Activated CD8-positive, alpha-beta memory T cell treated with anti-CD3 and anti-CD28 coated beads, Interleukin-2, amount 50 U/mL, for 4 hours (primary cell): ENCODE measurements around the gene GLTP.

Source experiments
- DNase-seq: peaks from one replicate; pipeline ENCODE4 v3.0.0-alpha.2; 2020

GLTP gene

GRCh38 chr12:109817627-109818231 lies 62.6 kb downstream of the GLTP start:
- no peak for DNase-seq

DNA sequence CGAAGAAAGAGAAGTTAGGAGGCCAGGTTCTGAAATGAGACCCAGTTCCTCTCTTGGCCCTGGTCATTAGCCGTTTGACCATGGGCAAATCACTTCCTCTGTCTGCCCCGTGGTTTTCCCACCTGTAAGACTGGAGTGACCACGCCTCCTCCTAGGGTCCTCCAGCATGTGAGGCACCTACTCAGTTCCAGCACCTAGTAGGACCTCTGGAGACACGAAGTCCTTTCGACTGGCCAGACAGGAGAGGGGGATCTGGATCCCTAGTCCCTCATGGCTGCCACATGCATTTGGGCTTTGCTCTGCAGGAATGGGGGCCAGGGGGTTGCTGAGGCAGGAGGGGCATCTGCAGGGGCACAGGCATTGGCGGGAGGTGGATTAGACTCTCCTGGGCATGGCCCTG lies 63.5 kb downstream of the GLTP start:
- no peak for DNase-seq

DNA sequence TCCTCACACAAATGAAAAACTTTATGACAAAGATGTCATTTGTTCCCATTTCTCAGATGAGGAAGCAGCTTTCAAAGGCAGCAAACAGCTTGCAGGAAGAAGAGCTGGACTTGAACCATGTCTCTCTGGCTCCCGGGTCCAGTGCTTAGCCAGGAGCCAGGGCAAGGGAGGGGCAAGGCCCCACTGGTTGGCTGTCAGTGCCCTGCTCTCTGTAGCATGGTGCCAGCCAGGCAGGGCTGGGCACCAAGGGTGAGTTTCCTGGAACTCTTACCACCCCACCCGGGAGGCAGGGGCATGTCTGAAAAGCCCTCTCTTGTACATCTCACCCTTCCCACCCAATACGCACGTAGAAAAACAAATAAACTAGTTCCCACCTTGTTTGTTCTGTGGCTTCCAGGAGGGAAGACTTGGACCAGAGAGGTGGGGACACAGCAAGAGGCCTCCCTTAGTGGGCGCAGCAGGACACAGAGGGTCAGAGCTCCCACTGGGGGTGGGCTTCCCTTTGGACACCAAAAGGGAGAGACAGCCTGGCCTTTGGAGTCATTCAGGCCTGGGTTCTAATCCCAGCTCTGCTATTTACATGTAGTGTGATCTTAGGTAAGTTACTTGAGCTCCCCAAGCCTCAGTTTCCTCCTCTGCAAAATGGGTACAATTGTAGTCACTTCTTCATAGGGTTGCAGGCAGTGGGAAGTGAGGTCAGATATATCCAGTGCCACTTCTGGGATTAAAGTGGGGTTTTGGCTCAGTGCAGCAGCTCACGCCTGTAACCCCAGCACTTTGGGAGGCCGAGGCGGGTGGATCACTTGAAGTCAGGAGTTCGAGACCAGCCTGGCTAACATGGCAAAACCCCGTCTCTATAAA lies 64.4 kb downstream of the GLTP start:
- no peak for DNase-seq

GRCh38 chr12:109815225-109815624 lies 65.1 kb downstream of the GLTP start:
- no peak for DNase-seq

GRCh38 chr12:109814600-109815150 lies 65.7 kb downstream of the GLTP start:
- no peak for DNase-seq

- DNase-seq: no peak
Measured at GRCh38 chr12:109813810-109814416, 66.4 kb downstream of the GLTP start.

GRCh38 chr12:109811624-109811995 lies 68.7 kb downstream of the GLTP start:
- DNase-seq: no peak

DNA sequence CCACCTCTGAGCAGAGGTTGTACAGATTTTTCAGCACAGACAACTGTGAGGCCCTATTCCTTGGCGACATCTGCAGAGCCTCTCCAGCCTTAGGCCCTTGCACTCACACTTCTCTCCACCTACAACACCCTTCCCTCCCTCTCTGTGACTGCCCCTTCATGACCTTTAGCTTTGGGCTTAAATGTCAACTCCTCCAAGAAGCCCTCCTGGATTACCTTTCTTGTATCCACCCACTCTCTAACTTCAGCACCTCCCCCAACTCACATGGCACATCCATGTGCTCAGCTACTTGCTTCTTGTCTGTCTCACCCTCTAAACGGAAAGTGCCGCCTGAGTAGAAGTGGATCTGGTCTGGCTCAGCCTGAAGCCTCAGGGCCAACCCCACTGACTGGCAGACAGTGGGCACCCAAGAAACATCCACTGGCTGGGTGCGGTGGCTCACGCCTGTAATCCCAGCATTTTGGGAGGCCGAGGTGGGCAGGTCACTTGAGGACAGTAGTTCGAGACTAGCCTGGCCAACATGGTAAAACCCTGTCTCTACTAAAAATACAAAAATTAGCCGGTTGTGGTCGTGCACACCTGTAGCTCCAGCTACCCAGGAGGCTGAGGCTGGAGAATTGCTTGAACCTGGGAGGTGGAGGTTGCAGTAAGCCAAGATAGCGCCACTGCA lies 69.3 kb downstream of the GLTP start:
- no peak for DNase-seq

DNA sequence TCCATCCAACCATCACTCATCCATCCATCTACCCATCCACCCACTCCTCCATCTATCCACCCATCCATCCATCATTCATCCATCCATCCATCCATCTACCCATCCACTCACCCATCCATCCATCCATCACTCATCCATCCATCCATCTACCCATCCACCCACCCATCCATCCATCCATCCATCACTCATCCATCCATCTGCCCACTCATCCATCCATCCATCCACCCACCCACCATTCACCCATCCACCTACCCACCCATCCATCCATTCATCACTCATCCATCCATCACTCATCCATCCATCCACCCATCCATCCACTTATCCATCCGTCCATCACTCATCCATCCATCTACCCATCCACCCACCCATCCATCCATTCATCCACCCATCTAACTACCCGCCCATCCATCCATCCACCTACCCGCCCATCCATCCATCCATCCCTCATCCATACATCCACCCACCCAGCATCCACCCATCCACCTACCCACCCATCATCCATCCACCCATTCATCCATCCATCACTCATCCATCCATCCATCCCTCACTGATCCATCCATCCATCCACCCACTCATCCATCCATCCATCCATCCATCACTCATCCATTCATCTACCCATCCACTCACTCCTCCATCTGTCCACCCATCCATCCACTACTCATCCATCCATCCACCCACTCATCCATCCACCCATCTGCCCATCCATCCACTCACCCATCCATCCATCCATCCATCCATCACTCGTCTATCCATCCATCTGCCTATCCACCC lies 71.3 kb downstream of the GLTP start:
- no peak for DNase-seq

DNA sequence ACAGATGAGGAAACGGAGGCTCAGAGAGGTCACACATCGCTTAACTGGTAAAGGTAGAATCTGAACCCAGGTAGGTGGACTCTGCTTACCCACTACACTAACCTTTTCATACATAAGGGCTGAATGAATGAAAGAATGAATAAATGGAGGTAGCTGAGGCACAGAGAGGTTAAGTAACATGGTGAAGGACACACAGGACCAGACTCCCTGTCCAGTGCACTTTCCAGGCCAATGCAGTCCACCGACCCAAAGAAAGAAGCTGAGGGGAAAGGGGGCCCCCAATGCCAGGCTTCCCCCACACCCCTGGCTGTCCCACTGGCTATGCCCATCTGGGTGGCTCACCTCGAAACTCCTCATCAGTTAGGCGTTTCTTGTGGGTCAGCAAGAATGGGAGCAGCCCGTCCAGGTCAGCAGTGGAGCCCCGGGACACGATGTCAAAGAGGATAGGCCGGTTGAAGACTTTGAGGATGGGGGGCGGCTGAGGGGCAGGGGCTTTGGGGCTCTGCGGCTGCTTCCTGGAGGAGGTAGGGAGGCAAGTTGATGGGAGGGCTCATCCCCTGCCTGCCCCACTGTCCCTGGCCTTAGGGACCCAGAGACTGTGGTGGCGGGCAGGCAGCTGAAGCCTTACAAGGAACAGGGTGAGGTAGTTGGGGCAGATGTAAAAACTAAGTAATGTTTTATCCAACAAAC lies 72.2 kb downstream of the GLTP start:
- DNase-seq: no peak

GRCh38 chr12:109804820-109805761 lies 75.2 kb downstream of the GLTP start:
- DNase-seq: peak; percentile 72

DNA sequence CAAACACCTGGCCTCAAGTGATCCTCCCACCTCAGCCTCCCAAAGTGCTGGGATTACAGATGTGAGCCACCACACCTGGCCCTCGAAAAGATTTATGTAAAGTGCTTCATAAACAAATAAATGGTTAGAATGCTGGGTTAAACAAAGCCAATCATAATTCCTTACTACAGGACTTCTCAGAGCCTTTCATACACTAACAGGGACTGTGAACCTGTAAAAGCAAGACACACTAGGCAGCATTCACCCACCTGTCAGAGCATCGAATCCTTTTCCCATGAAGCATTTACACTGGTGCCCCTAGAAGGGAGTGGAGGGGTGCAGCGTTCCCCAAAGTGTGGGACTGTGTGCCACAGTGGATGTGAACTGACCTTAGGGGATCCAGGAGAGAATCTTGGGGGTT lies 76.7 kb downstream of the GLTP start:
- DNase-seq: no peak

GRCh38 chr12:109802828-109803227 lies 77.5 kb downstream of the GLTP start:
- DNase-seq: no peak
